CD14-positive monocyte (primary cell): ENCODE data around the gene ELN. TPM values are rescaled to one million over a fixed set of nuclear protein-coding genes. Genes with fewer than 3 reads are reported as not detected.

ENCODE experiments used
- DNase-seq, 3 donors: peaks; one replicate each; pipeline ENCODE4 v3.0.0-alpha.2; 2011 to 2022
- H2AFZ ChIP-seq: 2 replicates; pipeline ENCODE4 v1.6.0; 2012; ENCODE audit warnings: mild to moderate bottlenecking, low read depth, low read length, inconsistent platforms; ENCODE audit not compliant: insufficient read depth, poor library complexity, severe bottlenecking
- H3K27ac ChIP-seq, 2 donors: 1 replicate in 1 of 2; 2 replicates in 1 of 2; pipeline ENCODE4 v1.5.1; 2012 to 2013; ENCODE audit warnings: low read length in 2 of 2, control low read depth in 1 of 2, inconsistent platforms in 1 of 2, low read depth in 1 of 2, mild to moderate bottlenecking in 1 of 2
- H3K27me3 ChIP-seq, 2 donors: one replicate each; pipeline versions ENCODE4 v1.6.0 to v1.6.1; 2011 to 2013; ENCODE audit warnings: low read length in 2 of 2; ENCODE audit not compliant: control insufficient read depth in 2 of 2, insufficient read depth in 2 of 2
- H3K36me3 ChIP-seq, 2 donors: replicated peaks in 1 of 2; 1 replicate in 1 of 2; 2 replicates in 1 of 2; pipeline versions ENCODE4 v1.5.1 to v1.6.1; 2012 to 2013; ENCODE audit warnings: low read length in 2 of 2, control low read depth in 1 of 2, inconsistent platforms in 1 of 2, mild to moderate bottlenecking in 1 of 2; ENCODE audit not compliant: insufficient read depth in 2 of 2, control insufficient read depth in 1 of 2
- H3K4me1 ChIP-seq, 2 donors: 1 replicate in 1 of 2; 2 replicates in 1 of 2; pipeline versions ENCODE4 v1.5.1 to v1.6.1; 2012 to 2013; ENCODE audit warnings: low read length in 2 of 2, control low read depth in 1 of 2, inconsistent platforms in 1 of 2, mild to moderate bottlenecking in 1 of 2, moderate library complexity in 1 of 2; ENCODE audit not compliant: insufficient read depth in 2 of 2, control insufficient read depth in 1 of 2
- H3K4me2 ChIP-seq: replicated peaks from 2 replicates; pipeline ENCODE3; 2012; ENCODE audit warnings: low read length, moderate library complexity, mild to moderate bottlenecking; ENCODE audit not compliant: poor library complexity, severe bottlenecking; ENCODE audit errors: extremely low read depth
- H3K4me3 ChIP-seq, 3 experiments: fragments of 200-600 bp in 1 of 3; sonication (generic) in 1 of 3; replicated peaks in 1 of 3; 1 replicate in 2 of 3; 2 replicates in 1 of 3; pipeline ENCODE4 v1.5.1; 2011 to 2013; ENCODE audit warnings: low read length in 3 of 3, mild to moderate bottlenecking in 3 of 3, control low read depth in 2 of 3, low read depth in 2 of 3, inconsistent platforms in 1 of 3, moderate library complexity in 1 of 3
- H3K79me2 ChIP-seq: 2 replicates; pipeline ENCODE4 v1.6.0; 2012; ENCODE audit warnings: mild to moderate bottlenecking, control low read depth, inconsistent platforms, low read length, moderate library complexity; ENCODE audit not compliant: insufficient read depth
- H3K9ac ChIP-seq: 2 replicates; pipeline ENCODE4 v1.6.0; 2017; ENCODE audit warnings: low read length, mild to moderate bottlenecking; ENCODE audit not compliant: insufficient read depth, poor library complexity, severe bottlenecking
- H3K9me3 ChIP-seq, 2 donors: replicated peaks in 1 of 2; 1 replicate in 1 of 2; 2 replicates in 1 of 2; pipeline versions ENCODE4 v1.5.1 to v1.6.1; 2012 to 2013; ENCODE audit warnings: low read length in 2 of 2, control low read depth in 1 of 2; ENCODE audit not compliant: control insufficient read depth in 1 of 2, insufficient read depth in 1 of 2
- H4K20me1 ChIP-seq: 2 replicates; pipeline ENCODE4 v1.6.0; 2012; ENCODE audit warnings: mild to moderate bottlenecking, low read length, control low read depth, moderate library complexity; ENCODE audit not compliant: insufficient read depth
- H3K27ac Mint-ChIP-seq, 7 donors: one replicate each; pipeline ENCODE4 v1.8.0; 2020; ENCODE audit warnings: mild to moderate bottlenecking in 7 of 7, mixed read lengths in 7 of 7, moderate library complexity in 6 of 7, inconsistent platforms in 2 of 7
- H3K27me3 Mint-ChIP-seq, 3 donors: one replicate each; pipeline ENCODE4 v1.8.0; 2021 to 2022; ENCODE audit warnings: low read depth in 3 of 3, mild to moderate bottlenecking in 3 of 3, mixed read lengths in 3 of 3, moderate library complexity in 3 of 3, inconsistent platforms in 1 of 3
- H3K36me3 Mint-ChIP-seq, 2 donors: one replicate each; pipeline ENCODE4 v1.8.0; 2020; ENCODE audit warnings: mixed read lengths in 2 of 2, inconsistent platforms in 1 of 2, mild to moderate bottlenecking in 1 of 2
- H3K4me1 Mint-ChIP-seq: one replicate; pipeline ENCODE4 v1.8.0; 2020; ENCODE audit warnings: mild to moderate bottlenecking, mixed read lengths
- H3K4me3 Mint-ChIP-seq, 2 donors: one replicate each; pipeline ENCODE4 v1.8.0; 2020; ENCODE audit warnings: mild to moderate bottlenecking in 2 of 2, mixed read lengths in 2 of 2, moderate library complexity in 1 of 2
- H3K9me3 Mint-ChIP-seq, 7 donors: one replicate each; pipeline ENCODE4 v1.8.0; 2020 to 2022; ENCODE audit warnings: mixed read lengths in 7 of 7, mild to moderate bottlenecking in 6 of 7, moderate library complexity in 6 of 7, inconsistent platforms in 2 of 7
- CTCF ChIP-seq: fragments of 200-600 bp; IDR thresholded peaks from one replicate; pipeline ENCODE4 v1.8.0; 2022; ENCODE audit warnings: antibody characterized with exemption, mild to moderate bottlenecking
- whole genome bisulfite sequencing: methylation state at CpG from one replicate; pipeline ENCODE4 v1.1.5; 2013; ENCODE audit warnings: missing lambda C conversion rate; ENCODE audit not compliant: insufficient coverage; 5-methylcytosine and 5-hydroxymethylcytosine counted together
- intact Hi-C, 2 donors: fragments of 100-400 bp; cut with micrococcal nuclease; formaldehyde crosslinking; loops; one replicate each; pipeline versions ENCODE4 v1.15.0 to v1.15.1; 2023
- polyA plus RNA-seq, 3 donors: library from polyadenylated mRNA; depleted of rRNA in 1 of 3; unstranded in 2 of 3; stranded (reverse) in 1 of 3; fragments of 300-500 nt in 2 of 3; fragments of >200 nt in 1 of 3; fragmentation: Illumina TruSeq in 2 of 3; gene quantifications; 1 replicate in 2 of 3; 2 replicates in 1 of 3; pipeline ENCODE4 v1.2.3, GENCODE V29; 2012 to 2021

ELN gene
- polyA plus RNA-seq, 3 donors, result not detected

- WGBS, result 91% methylated on average over 4 of the region's 5 CpGs
- no peaks in the 10 kb centered on the region for H4K20me1 ChIP-seq
- H2AFZ ChIP-seq, result no peak overlapping the region
- no peak for DNase-seq
- no peaks in the 10 kb centered on the region for H3K36me3 Mint-ChIP-seq
- H3K27ac ChIP-seq, result no peak overlapping the region
- H3K9ac ChIP-seq, result no peak overlapping the region
- no peak for TF ChIP-seq CTCF
- intact Hi-C loops, result no loop called here
- no peaks in the 10 kb centered on the region for H3K79me2 ChIP-seq
- H3K4me1 ChIP-seq, result peaks cover 18 to 25% of the 10 kb centered on the region in 2 donors
- no peaks in the 10 kb centered on the region for H3K9me3 ChIP-seq
- H3K36me3 ChIP-seq, result no peaks in the 10 kb centered on the region
- no peak overlapping the region for H3K4me2 ChIP-seq
- H3K4me1 Mint-ChIP-seq, result peaks cover 38% of the 10 kb centered on the region
- H3K4me3 Mint-ChIP-seq, result no peak overlapping the region
- no peaks in the 10 kb centered on the region for H3K27me3 ChIP-seq
- peak overlapping the region in 1 of 7 donors; percentile 30 for H3K27ac Mint-ChIP-seq
- H3K4me3 ChIP-seq, result no peak overlapping the region
- peaks cover 11 to 12% (median 12%) of the 10 kb centered on the region in 3 donors for H3K27me3 Mint-ChIP-seq
- peaks cover 0 to 7% (median 0%) of the 10 kb centered on the region in 7 donors for H3K9me3 Mint-ChIP-seq
Observed at GRCh38 chr7:74006032-74006431, 21.9 kb upstream of the ELN start.

- Histone ChIP-seq H3K36me3 (no peaks in the 10 kb centered on the region), H3K27me3 (no peaks in the 10 kb centered on the region), H3K9ac (no peak overlapping the region), H3K79me2 (no peaks in the 10 kb centered on the region), H3K4me1 (peaks cover 18 to 25% of the 10 kb centered on the region in 2 donors), H3K27ac (no peak overlapping the region), H3K4me2 (no peak overlapping the region), H2AFZ (no peak overlapping the region), H3K9me3 (no peaks in the 10 kb centered on the region), H3K4me3 (no peak overlapping the region), H4K20me1 (no peaks in the 10 kb centered on the region)
- no peak for DNase-seq
- H3K36me3 Mint-ChIP-seq, result no peaks in the 10 kb centered on the region
- intact Hi-C loops, result no loop called here
- H3K27me3 Mint-ChIP-seq, result peaks cover 11 to 13% (median 12%) of the 10 kb centered on the region in 3 donors
- no peak overlapping the region for H3K27ac Mint-ChIP-seq
- H3K4me1 Mint-ChIP-seq, result peaks cover 36% of the 10 kb centered on the region
- no peak overlapping the region for H3K4me3 Mint-ChIP-seq
- WGBS, result 79% methylated on average over 7 of the region's 12 CpGs
- H3K9me3 Mint-ChIP-seq, result peaks cover 0 to 6% (median 0%) of the 10 kb centered on the region in 7 donors
- TF ChIP-seq CTCF, result no peak
Observed at GRCh38 chr7:74006451-74007241, 21.3 kb upstream of the ELN start.
